Fibroblast of the conjunctiva (primary cell): ENCODE data around the gene CDK5.

Experiments
- DNase-seq: peaks from one replicate; pipeline ENCODE4 v3.0.0-alpha.2; 2010; ENCODE audit warnings: low read depth

Gene CDK5

GRCh38 chr7:151086802-151087244 is 29.1 kb upstream of the CDK5 start:
- no peak for DNase-seq

- DNase-seq = no peak
Measured at GRCh38 chr7:151085691-151086620, 28.3 kb upstream of the CDK5 start, which contains the start of gene AGAP3. Gene AGAP3 (plus strand): TSS chr7:151086475. CDS start chr7:151086742, 267 bp downstream.

- DNase-seq = no peak
Measured at GRCh38 chr7:151085329-151085690, 27.6 kb upstream of the CDK5 start.

- DNase-seq = no peak
Measured at GRCh38 chr7:151083824-151084160, 26.1 kb upstream of the CDK5 start.

GRCh38 chr7:151083071-151083823 is 25.6 kb upstream of the CDK5 start, which contains the start of gene TMUB1:
Gene TMUB1 (minus strand): TSS chr7:151083493. CDS start chr7:151082563, 930 bp downstream.
- no peak for DNase-seq

GRCh38 chr7:151082141-151083070 is 24.7 kb upstream of the CDK5 start:
- DNase-seq = no peak

GRCh38 chr7:151081170-151082101 is 23.7 kb upstream of the CDK5 start:
- no peak for DNase-seq

GRCh38 chr7:151080522-151081169 is 22.9 kb upstream of the CDK5 start, which contains the start of gene FASTK:
Gene FASTK (minus strand): TSS chr7:151080809. CDS start chr7:151080766, 43 bp downstream.
- peak; percentile 80 for DNase-seq

- no peak for DNase-seq
Measured at GRCh38 chr7:151080067-151080521, 22.4 kb upstream of the CDK5 start.

- DNase-seq = no peak
Measured at GRCh38 chr7:151079199-151079910, 21.7 kb upstream of the CDK5 start.

GRCh38 chr7:151078233-151079040 is 20.7 kb upstream of the CDK5 start:
- no peak for DNase-seq

GRCh38 chr7:151077705-151078232 is 20.1 kb upstream of the CDK5 start:
- no peak for DNase-seq

GRCh38 chr7:151076863-151077704 is 19.4 kb upstream of the CDK5 start:
- no peak for DNase-seq

GRCh38 chr7:151075978-151076426 is 18.3 kb upstream of the CDK5 start:
- no peak for DNase-seq

- DNase-seq = no peak
Measured at GRCh38 chr7:151075662-151075971, 17.9 kb upstream of the CDK5 start.

GRCh38 chr7:151074817-151075661 is 17.3 kb upstream of the CDK5 start:
- no peak for DNase-seq
